Uterus (tissue), 4 donors: Measurements from ENCODE around the gene SPTBN5. TPM values are rescaled to one million over a fixed set of nuclear protein-coding genes. Genes with fewer than 3 reads are reported as not detected.

ENCODE experiments used
- DNase-seq, 2 donors: peaks; one replicate each; pipeline ENCODE4 v3.0.0-alpha.2; 2019 to 2020
- H3K27ac ChIP-seq, 2 donors: fragments of 200-600 bp; sonication (generic); 1 replicate in 1 of 2; 2 replicates in 1 of 2; pipeline ENCODE4 v1.5.1; 2016 to 2018
- H3K27me3 ChIP-seq, 2 donors: fragments of 200-600 bp; sonication (generic); one replicate each; pipeline ENCODE4 v1.5.1; 2018 to 2019; ENCODE audit warnings: control low read depth in 1 of 2
- H3K36me3 ChIP-seq, 2 donors: fragments of 200-600 bp; sonication (generic); one replicate each; pipeline ENCODE4 v1.5.1; 2019; ENCODE audit warnings: control low read depth in 1 of 2
- H3K4me1 ChIP-seq, 2 donors: fragments of 200-600 bp; sonication (generic); one replicate each; pipeline ENCODE4 v1.5.1; 2018 to 2019; ENCODE audit warnings: control low read depth in 1 of 2
- H3K4me3 ChIP-seq, 2 donors: fragments of 200-600 bp; sonication (generic); 1 replicate in 1 of 2; 2 replicates in 1 of 2; pipeline ENCODE4 v1.5.1; 2018 to 2019; ENCODE audit warnings: mild to moderate bottlenecking in 1 of 2
- H3K9me3 ChIP-seq, 2 donors: fragments of 200-600 bp; sonication (generic); one replicate each; pipeline ENCODE4 v1.5.1; 2019; ENCODE audit warnings: control low read depth in 1 of 2
- POLR2A ChIP-seq, 2 donors: fragments of 450-650 bp; IDR thresholded peaks; one replicate each; pipeline ENCODE4 v1.6.1; 2016; ENCODE audit warnings: antibody characterized with exemption in 2 of 2, mild to moderate bottlenecking in 1 of 2, moderate library complexity in 1 of 2
- intact Hi-C: fragments of 100-400 bp; cut with DNase I; formaldehyde crosslinking; loops from one replicate; pipeline ENCODE4 v1.15.1; 2023; ENCODE audit warnings: low total_unique reads
- total RNA-seq, 4 donors: library from RNA; depleted of rRNA in 3 of 4; stranded (reverse); fragments of >200 nt in 3 of 4; gene quantifications; one replicate each; pipeline versions ENCODE4 v1.1.0 to v1.2.4, GENCODE V29; 2014 to 2023
- TF ChIP-seq, protein P1 (sequence below), 4 experiments: fragments of 200-600 bp in 2 of 4; fragments of 450-650 bp in 2 of 4; sonication (generic) in 2 of 4; IDR thresholded peaks; one replicate each; pipeline ENCODE4 v1.5.1; 2016 to 2019; ENCODE audit warnings: antibody characterized with exemption in 4 of 4, mild to moderate bottlenecking in 2 of 4, moderate library complexity in 1 of 4
- donor health status: DM: yes; HTN: yes; CAD: no.

Gene SPTBN5
- total RNA-seq, 4 donors from 2014 or later: 0.51 to 0.76 (median 0.61) TPM; not detected in 1

- Histone ChIP-seq H3K27ac (no peak overlapping the region), H3K9me3 (no peaks in the 10 kb centered on the region), H3K4me3 (no peak overlapping the region), H3K4me1 (no peaks in the 10 kb centered on the region), H3K27me3 (no peaks in the 10 kb centered on the region), H3K36me3 (no peaks in the 10 kb centered on the region)
- TF ChIP-seq, protein P1, sequence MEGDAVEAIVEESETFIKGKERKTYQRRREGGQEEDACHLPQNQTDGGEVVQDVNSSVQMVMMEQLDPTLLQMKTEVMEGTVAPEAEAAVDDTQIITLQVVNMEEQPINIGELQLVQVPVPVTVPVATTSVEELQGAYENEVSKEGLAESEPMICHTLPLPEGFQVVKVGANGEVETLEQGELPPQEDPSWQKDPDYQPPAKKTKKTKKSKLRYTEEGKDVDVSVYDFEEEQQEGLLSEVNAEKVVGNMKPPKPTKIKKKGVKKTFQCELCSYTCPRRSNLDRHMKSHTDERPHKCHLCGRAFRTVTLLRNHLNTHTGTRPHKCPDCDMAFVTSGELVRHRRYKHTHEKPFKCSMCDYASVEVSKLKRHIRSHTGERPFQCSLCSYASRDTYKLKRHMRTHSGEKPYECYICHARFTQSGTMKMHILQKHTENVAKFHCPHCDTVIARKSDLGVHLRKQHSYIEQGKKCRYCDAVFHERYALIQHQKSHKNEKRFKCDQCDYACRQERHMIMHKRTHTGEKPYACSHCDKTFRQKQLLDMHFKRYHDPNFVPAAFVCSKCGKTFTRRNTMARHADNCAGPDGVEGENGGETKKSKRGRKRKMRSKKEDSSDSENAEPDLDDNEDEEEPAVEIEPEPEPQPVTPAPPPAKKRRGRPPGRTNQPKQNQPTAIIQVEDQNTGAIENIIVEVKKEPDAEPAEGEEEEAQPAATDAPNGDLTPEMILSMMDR (IDR thresholded peaks at IDR 0.05): no peak
- TF ChIP-seq POLR2A (IDR thresholded peaks at IDR 0.05): no peak
- DNase-seq: no peak
- intact Hi-C loops: loop anchor here (5.0 kb wide), 2 partner anchors 42 to 207 kb away; partner anchors contain the start of gene MAPKBP1
These were observed 79.3 kb downstream of the SPTBN5 start for GRCh38 chr15:41814534-41814933.

DNA sequence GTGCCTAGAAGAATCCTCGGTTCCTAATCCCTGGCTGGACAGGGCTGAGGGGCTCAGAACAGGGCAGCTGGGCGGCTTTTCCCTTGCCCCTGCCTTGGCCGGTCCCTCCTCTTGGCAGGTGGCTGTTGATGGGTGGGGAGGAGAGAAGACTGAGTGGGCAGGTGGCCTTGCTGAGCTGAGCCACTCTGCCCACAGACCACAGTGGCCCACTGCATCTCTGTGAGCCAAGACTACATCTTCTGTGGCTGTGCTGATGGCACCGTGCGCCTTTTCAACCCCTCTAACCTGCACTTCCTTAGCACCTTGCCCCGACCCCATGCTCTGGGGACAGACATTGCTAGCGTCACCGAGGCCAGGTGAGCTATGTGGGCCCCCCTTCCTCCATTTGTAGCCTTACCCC, 80.4 kb downstream of the SPTBN5 start:
- DNase-seq: no peak

GRCh38 chr15:41812820-41813375, 81.0 kb downstream of the SPTBN5 start:
- Histone ChIP-seq H3K36me3 (no peaks in the 10 kb centered on the region), H3K27ac (no peak overlapping the region), H3K9me3 (no peaks in the 10 kb centered on the region), H3K4me3 (no peak overlapping the region), H3K4me1 (no peaks in the 10 kb centered on the region), H3K27me3 (no peaks in the 10 kb centered on the region)
- TF ChIP-seq, protein P1 (IDR thresholded peaks at IDR 0.05): no peak
- no peak for TF ChIP-seq POLR2A (IDR thresholded peaks at IDR 0.05)
- intact Hi-C loops: loop anchor here (5.0 kb wide), 2 partner anchors 41 to 206 kb away; partner anchors contain the start of gene MAPKBP1
- DNase-seq: no peak

More for the DNA sequence above, 80.4 kb downstream of the SPTBN5 start:
- Histone ChIP-seq H3K27ac (no peak overlapping the region), H3K4me3 (no peak overlapping the region), H3K4me1 (no peaks in the 10 kb centered on the region), H3K27me3 (no peaks in the 10 kb centered on the region), H3K36me3 (no peaks in the 10 kb centered on the region), H3K9me3 (no peaks in the 10 kb centered on the region)
- intact Hi-C loops: loop anchor here (5.0 kb wide), 2 partner anchors 41 to 206 kb away; partner anchors contain the start of gene MAPKBP1
- TF ChIP-seq POLR2A (IDR thresholded peaks at IDR 0.05): no peak
- TF ChIP-seq, protein P1 (IDR thresholded peaks at IDR 0.05): no peak

- DNase-seq: peak; percentile 87 to 88
- TF ChIP-seq, protein P1 (IDR thresholded peaks at IDR 0.05): peak; percentile 87 to 93 (median 90)
- TF ChIP-seq POLR2A (IDR thresholded peaks at IDR 0.05): no peak
- H3K27me3 ChIP-seq: no peaks in the 10 kb centered on the region
- intact Hi-C loops: loop anchor here (5.0 kb wide), 2 partner anchors 39 to 204 kb away; partner anchors contain the start of gene MAPKBP1
- no peaks in the 10 kb centered on the region for H3K36me3 ChIP-seq
- H3K9me3 ChIP-seq: no peaks in the 10 kb centered on the region
- H3K27ac ChIP-seq: no peak overlapping the region
- no peaks in the 10 kb centered on the region for H3K4me1 ChIP-seq
- H3K4me3 ChIP-seq: no peak overlapping the region
These were observed 82.2 kb downstream of the SPTBN5 start for GRCh38 chr15:41811432-41812195.
